ENCODE measurements around the gene ARHGAP6. TPM values are rescaled to one million over a fixed set of nuclear protein-coding genes. Genes with fewer than 3 reads are reported as not detected.

Gene ARHGAP6
- total RNA-seq, 1 experiment from 2014 or later = 0.07 TPM

DNA sequence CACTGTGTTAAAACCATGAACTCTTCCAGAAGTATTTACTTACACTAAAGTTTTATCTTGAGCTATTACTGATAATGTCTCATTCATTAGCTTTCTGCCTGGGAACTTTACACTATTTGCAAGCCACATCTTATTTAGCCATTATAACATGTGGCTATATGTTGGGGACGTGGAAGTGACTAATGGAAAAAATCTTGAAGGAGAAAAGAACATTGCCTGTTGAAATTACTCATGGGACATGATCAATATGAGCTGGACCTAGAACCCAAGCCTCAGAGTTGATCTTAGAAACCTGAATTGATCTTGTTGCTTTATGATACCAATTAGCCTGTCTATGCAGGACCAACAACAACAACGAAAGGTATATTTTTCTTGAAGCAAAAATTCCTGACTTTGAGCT is 22.5 kb upstream of the ARHGAP6 start:
- Histone ChIP-seq H2BK120ac (ENCODE audit: low read depth, low read length, poor library complexity, severe bottlenecking) (no peak overlapping the region), H2BK20ac (ENCODE audit: low read depth, low read length, poor library complexity, severe bottlenecking) (no peak overlapping the region), H3K4me1 (ENCODE audit: insufficient read depth, low read length) (no peaks in the 10 kb centered on the region), H3K23ac (ENCODE audit: insufficient read length, low read depth, low read length) (no peak overlapping the region), H4K5ac (ENCODE audit: insufficient read length, low read depth, low read length) (no peak overlapping the region), H3K9ac (ENCODE audit: extremely low read depth, insufficient read length, low read length) (no peak overlapping the region), H3K4me2 (ENCODE audit: insufficient read depth, insufficient read length, low read length) (no peak overlapping the region), H4K91ac (ENCODE audit: insufficient read length, low read depth, low read length) (no peak overlapping the region), H3K14ac (ENCODE audit: insufficient read depth, low read length) (no peak overlapping the region), H4K8ac (replicated peaks; ENCODE audit: insufficient read length, low read depth, low read length) (no peak overlapping the region), H2BK5ac (ENCODE audit: insufficient read length, low read length) (no peak overlapping the region), H3K79me1 (ENCODE audit: insufficient read depth, low read depth, low read length, poor library complexity, severe bottlenecking) (no peaks in the 10 kb centered on the region), H3K23me2 (ENCODE audit: insufficient read length, low read depth, low read length, poor library complexity, severe bottlenecking) (no peaks in the 10 kb centered on the region), H3K27ac (ENCODE audit: insufficient read length, low read depth, low read length) (no peak overlapping the region), H3K4ac (ENCODE audit: low read depth, low read length) (no peak overlapping the region), H3K18ac (ENCODE audit: insufficient read length, low read depth, low read length) (no peak overlapping the region), H3K56ac (ENCODE audit: insufficient read length, low read depth, low read length) (no peak overlapping the region), H2AK5ac (ENCODE audit: insufficient read length, low read length) (no peak overlapping the region), H2BK15ac (ENCODE audit: low read depth, low read length) (no peak overlapping the region), H4K20me1 (ENCODE audit: control insufficient read depth, insufficient read depth, insufficient read length) (no peaks in the 10 kb centered on the region), H3K79me2 (ENCODE audit: insufficient read depth, low read length) (no peaks in the 10 kb centered on the region), H3K9me3 (ENCODE audit: control insufficient read depth, low read depth, low read length) (no peaks in the 10 kb centered on the region), H3T11ph (ENCODE audit: low read length) (no peak overlapping the region), H2AFZ (ENCODE audit: low read length) (no peak overlapping the region), H3K27me3 (ENCODE audit: insufficient read depth, low read length) (no peaks in the 10 kb centered on the region), H2BK12ac (ENCODE audit: insufficient read length, low read depth, low read length) (no peak overlapping the region)
- no peak overlapping the region for H3K4me3 Mint-ChIP-seq
- no peaks in the 10 kb centered on the region for H3K4me1 Mint-ChIP-seq
- TF ChIP-seq, protein P1, sequence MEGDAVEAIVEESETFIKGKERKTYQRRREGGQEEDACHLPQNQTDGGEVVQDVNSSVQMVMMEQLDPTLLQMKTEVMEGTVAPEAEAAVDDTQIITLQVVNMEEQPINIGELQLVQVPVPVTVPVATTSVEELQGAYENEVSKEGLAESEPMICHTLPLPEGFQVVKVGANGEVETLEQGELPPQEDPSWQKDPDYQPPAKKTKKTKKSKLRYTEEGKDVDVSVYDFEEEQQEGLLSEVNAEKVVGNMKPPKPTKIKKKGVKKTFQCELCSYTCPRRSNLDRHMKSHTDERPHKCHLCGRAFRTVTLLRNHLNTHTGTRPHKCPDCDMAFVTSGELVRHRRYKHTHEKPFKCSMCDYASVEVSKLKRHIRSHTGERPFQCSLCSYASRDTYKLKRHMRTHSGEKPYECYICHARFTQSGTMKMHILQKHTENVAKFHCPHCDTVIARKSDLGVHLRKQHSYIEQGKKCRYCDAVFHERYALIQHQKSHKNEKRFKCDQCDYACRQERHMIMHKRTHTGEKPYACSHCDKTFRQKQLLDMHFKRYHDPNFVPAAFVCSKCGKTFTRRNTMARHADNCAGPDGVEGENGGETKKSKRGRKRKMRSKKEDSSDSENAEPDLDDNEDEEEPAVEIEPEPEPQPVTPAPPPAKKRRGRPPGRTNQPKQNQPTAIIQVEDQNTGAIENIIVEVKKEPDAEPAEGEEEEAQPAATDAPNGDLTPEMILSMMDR (conservative IDR thresholded peaks at IDR 0.05) = no peak
- H3K27me3 Mint-ChIP-seq (ENCODE audit: low read depth) = peaks cover 3% of the 10 kb centered on the region
- no peak for DNase-seq
- peaks cover 56 to 66% of the 10 kb centered on the region in 2 experiments for H3K9me3 Mint-ChIP-seq
- H3K27ac Mint-ChIP-seq = no peak overlapping the region
- no peaks in the 10 kb centered on the region; a peak in 2 of 7 replicates for H3K36me3 Mint-ChIP-seq (ENCODE audit: insufficient read depth in 1 of 3, low read depth in 3 of 3)
- WGBS (ENCODE audit: extremely low coverage, insufficient read length, low lambda C conversion rate) = no CpG with 5 or more reads among the region's 2 CpGs

Measured in H9 (cell line).